HG02642 (cell line): ENCODE results near the gene PRKD1.
"Not testable (repeated sequence)": the region's sequence is repeated elsewhere in the genome, so short reads cannot be mapped to it uniquely, and the experiment has no call there.

Experiments
- ATAC-seq: cut with Tn5 transposase; IDR thresholded peaks from one replicate; pipeline ENCODE4 v1.9.1; 2021; ENCODE audit warnings: mild to moderate bottlenecking; ENCODE audit not compliant: unreplicated experiment, poor library complexity

The PRKD1 gene

DNA sequence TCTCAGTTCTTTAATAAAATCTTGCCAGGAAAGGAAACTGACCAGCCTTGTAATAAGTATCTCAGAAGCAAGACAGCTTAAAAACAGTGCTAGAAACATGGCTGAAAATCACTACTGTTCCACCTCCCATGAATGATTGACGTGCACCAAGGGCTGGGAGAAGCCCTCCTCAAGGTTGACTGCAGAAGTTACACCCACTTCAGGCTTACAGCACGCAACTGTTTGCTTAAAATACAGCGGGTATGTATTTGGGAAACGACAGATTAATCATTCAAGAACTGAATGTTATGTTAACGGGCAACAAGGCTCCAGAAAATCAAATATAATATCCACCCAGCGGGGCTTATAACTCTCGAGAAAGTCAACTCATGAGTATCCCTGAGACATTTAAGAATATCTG, 22.1 kb downstream of the PRKD1 start:
- no peak for ATAC-seq

GRCh38 chr14:29900609-29901350, 26.9 kb downstream of the PRKD1 start:
- no peak for ATAC-seq

GRCh38 chr14:29898470-29898869, 29.2 kb downstream of the PRKD1 start:
- no peak for ATAC-seq

GRCh38 chr14:29897181-29897580, 30.5 kb downstream of the PRKD1 start:
- no peak for ATAC-seq

DNA sequence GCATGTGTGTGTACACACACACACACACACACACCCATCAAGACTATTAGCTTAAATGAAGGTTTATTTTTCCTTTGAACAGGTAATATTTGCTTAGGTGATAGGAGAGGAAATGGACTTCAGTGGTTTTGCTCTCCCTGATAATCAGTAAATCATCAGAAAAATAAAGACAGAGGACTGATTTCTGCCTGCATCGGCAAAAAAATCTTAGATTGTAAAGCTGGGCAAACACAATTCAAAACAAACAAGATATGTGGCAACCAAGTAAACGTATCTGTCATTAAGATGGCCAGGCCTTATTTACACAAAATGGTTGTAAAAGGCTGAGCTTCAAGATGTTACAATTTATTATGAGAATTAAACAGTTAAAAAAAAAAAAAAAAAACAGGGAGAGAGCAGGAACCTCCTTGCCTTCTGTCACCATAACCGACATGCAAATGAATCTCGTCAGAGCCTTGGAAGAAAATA, 31.3 kb downstream of the PRKD1 start:
- no peak for ATAC-seq

DNA sequence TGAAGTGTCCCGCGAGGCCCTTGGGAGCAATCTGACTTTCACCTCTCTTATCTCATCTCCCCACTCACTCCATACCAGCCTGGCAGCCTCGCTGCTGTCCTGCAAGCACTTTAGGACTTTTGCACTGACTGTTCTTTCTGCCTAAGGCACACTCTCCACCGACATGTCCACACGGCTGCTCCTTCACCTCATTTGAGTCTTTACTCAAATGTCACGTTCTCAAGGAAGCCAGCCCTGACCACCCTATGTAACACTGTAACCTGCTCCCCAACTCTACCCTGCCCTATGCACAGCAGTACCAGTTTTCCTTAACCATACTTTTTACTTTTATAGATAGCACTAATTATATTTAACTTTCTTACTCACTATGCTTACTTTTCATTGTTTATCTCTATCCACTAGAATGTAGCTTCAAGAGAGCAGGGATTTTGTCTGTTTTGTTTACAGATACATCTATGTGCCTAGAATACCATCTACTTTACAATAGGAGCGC, 32.0 kb downstream of the PRKD1 start:
- no peak for ATAC-seq

GRCh38 chr14:29893989-29894388, 33.7 kb downstream of the PRKD1 start:
- no peak for ATAC-seq

DNA sequence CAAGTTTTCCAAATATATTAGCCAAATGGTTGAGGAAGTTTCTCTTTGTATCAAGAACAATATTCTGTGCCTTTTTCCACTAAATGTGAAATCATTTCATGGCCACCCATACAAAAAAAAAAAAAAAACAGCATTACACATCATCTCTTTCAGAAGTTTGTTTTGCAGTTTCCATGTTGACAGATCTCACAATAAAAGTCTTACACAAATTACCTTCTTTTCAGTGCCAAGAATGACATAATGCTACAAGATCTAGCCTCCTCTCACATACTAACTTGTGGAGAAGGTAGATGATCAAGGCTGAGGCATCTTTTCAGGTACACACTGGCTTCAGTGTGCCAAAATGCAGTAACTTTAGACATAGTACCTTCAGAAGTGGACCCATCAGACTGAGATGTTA, 35.3 kb downstream of the PRKD1 start:
- no peak for ATAC-seq

DNA sequence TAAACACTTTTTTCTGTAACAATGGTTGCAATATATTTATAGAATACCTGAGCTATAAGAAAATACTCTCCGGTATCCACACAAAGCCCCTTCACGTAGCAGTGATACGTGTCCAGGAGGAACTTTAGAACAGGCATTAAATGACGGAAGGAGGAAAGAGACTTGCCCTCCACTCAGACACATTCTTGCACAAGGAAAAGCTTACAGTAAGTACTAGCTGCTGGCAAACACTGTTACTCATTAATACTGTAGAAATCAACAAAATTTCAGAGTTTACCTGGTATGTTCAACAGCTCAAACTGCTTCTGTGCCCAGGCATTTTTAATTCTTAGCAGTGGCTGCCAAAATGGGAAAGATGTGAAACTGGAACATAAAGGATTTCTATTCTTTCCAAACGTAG, 41.7 kb downstream of the PRKD1 start:
- ATAC-seq, result no peak

GRCh38 chr14:29868000-29868399, 59.6 kb downstream of the PRKD1 start:
- ATAC-seq, result no peak

GRCh38 chr14:29865299-29865698, 62.3 kb downstream of the PRKD1 start:
- ATAC-seq, result no peak

- no peak for ATAC-seq
Observed at GRCh38 chr14:29861996-29862395, 65.7 kb downstream of the PRKD1 start.

DNA sequence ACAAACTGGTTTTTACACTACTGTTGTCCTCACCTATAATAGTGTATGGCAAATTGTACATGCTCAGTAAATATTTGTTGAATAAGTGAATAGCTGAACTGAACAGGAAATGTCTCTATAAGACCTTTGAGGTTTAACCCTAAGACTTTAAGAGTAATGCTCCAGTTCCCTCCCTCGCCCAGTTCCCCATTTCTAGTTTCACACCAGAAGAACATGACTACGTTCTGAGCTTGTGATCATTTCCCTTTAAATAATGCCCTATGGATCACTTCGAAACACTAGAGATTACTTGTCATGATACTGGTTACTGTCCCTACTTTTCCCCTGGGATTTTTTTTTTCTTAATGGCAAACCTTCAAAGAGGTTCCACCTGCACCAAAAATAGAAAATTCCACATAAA, 69.3 kb downstream of the PRKD1 start:
- ATAC-seq, result peak; percentile 89

- peak; percentile 85 for ATAC-seq
Observed at GRCh38 chr14:29857551-29857950, 70.1 kb downstream of the PRKD1 start.

DNA sequence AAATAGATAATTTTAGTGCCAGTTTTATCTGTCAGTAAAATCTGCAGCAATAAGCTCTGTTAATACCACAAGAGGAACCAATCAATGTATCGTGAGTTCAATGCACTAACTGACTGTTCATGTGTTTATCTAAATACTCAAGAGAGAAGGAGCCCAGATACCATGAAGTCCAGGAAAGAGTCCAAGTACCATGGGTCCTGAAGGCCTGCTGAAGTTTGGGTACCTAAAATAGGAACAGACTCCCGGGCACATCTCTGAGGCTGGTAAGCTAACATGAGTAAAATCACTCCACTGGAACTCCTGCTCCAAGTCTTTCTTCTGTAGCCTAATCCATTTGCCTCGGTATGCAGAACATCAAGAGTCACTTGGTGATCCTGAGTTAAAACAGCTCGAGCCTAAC, 71.1 kb downstream of the PRKD1 start:
- ATAC-seq, result no peak

GRCh38 chr14:29853691-29854090, 74.0 kb downstream of the PRKD1 start:
- not testable (repeated sequence) for ATAC-seq

- no peak for ATAC-seq
Observed at GRCh38 chr14:29853272-29853671, 74.4 kb downstream of the PRKD1 start.

DNA sequence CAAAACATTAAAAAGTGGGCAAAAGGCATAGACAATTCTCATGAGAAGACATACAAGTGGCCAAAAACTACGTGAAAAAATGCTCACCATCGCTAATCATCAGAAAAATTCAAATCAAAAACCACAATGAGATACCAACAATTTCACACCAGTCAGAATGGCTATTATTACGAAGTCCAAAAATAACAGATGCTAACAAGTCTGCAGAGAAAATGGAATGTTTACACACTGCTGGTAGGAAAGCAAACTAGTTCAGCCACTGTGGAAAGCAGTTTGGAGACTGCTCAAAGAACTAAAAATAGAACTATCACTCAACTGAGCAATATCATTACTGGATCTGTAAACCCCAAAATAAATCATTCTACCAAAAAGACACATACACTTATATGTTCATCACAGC, 76.2 kb downstream of the PRKD1 start:
- ATAC-seq, result no peak

DNA sequence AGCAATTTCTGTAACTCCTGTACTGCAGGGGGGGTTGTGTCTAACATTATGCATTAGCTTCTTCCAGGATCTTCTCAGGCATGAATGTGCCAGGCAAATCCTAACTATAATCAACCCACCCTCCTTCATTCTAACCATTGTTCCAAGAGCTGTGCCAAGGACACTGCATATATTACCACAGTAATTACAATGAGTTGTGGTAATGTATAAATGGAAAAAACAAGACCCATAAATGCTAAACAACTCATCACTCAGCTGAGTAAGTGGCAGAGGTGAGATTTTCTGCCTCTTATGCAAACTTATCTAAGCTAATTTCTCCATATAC, 80.6 kb downstream of the PRKD1 start:
- peak; percentile 19 for ATAC-seq

DNA sequence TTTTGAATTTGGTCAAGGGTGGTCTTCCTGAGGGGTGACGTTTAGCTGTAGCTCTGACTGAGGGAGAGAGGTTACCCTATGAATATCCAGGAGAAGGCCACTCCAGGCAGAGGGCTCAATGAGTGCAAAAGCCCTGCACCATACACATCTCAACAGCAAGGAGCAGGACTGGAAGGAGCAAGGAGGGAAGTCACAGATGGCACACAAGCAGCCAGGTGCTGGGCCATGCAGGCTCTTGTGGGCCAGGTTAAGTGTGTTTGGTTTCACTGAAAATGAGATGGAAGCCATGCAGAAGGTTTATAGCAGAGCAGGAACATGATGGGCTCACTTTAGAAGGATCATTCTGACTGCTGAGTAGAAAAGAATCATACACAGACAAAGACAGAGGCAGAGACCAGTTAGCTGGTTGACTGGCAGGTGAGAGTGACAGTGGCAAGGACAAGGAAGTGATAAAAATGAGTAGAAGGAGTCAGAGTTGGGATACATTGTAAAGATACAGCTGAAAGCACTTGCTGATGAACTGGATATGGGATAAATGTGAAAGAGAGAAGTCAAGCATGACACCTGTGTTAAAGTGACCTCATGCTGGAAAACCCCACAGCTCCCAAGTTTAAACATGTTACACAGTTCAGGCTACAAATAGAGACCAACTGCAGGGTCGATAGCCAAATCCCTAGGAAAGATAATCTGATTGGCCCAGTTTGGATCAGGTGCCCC, 81.2 kb downstream of the PRKD1 start:
- peak; percentile 80 for ATAC-seq

- no peak for ATAC-seq
Observed at GRCh38 chr14:29843981-29844380, 83.7 kb downstream of the PRKD1 start.

GRCh38 chr14:29842228-29842627, 85.4 kb downstream of the PRKD1 start:
- no peak for ATAC-seq
